GM19438 (cell line): ENCODE results near the gene ALX3.
A peak's percentile ranks its signal among the peaks of the same experiment; 100 is the strongest.
"Not testable (repeated sequence)": the region's sequence is repeated elsewhere in the genome, so short reads cannot be mapped to it uniquely, and the experiment has no call there.

Source experiments
- ATAC-seq: cut with Tn5 transposase; IDR thresholded peaks from one replicate; pipeline ENCODE4 v1.9.1; 2021; ENCODE audit warnings: low read depth; ENCODE audit not compliant: unreplicated experiment

ALX3 gene

GRCh38 chr1:110089561-110090275, 19.2 kb upstream of the ALX3 start:
- ATAC-seq = no peak

- no peak for ATAC-seq
Observed at GRCh38 chr1:110088739-110089316, 18.4 kb upstream of the ALX3 start.

- peak; percentile 58 for ATAC-seq
Observed at GRCh38 chr1:110087812-110088738, 17.6 kb upstream of the ALX3 start.

GRCh38 chr1:110086961-110087360, 16.5 kb upstream of the ALX3 start:
- ATAC-seq = no peak

- no peak for ATAC-seq
Observed at GRCh38 chr1:110085671-110086070, 15.2 kb upstream of the ALX3 start.

GRCh38 chr1:110084227-110085078, 14.0 kb upstream of the ALX3 start:
- ATAC-seq = no peak

- no peak for ATAC-seq
Observed at GRCh38 chr1:110083866-110084226, 13.4 kb upstream of the ALX3 start.

- ATAC-seq = no peak
Observed at GRCh38 chr1:110083061-110083865, 12.8 kb upstream of the ALX3 start.

GRCh38 chr1:110082477-110082876, 12.0 kb upstream of the ALX3 start:
- no peak for ATAC-seq

- no peak for ATAC-seq
Observed at GRCh38 chr1:110081061-110081460, 10.6 kb upstream of the ALX3 start.

GRCh38 chr1:110079995-110080394, 9.5 kb upstream of the ALX3 start:
- ATAC-seq = not testable (repeated sequence)

- ATAC-seq = no peak
Observed at GRCh38 chr1:110076789-110077500, 6.5 kb upstream of the ALX3 start.

GRCh38 chr1:110074166-110074565, 3.7 kb upstream of the ALX3 start:
- no peak for ATAC-seq

GRCh38 chr1:110070282-110070669, 196 bp downstream of the ALX3 start:
- ATAC-seq = no peak

GRCh38 chr1:110069404-110070281, 829 bp downstream of the ALX3 start:
- ATAC-seq = no peak

GRCh38 chr1:110068646-110069403, 1.6 kb downstream of the ALX3 start:
- ATAC-seq = no peak

GRCh38 chr1:110067893-110068645, 2.4 kb downstream of the ALX3 start:
- ATAC-seq = no peak
